Measurements from ENCODE around the gene SCARB1.

GRCh38 chr12:124797321-124797720 lies 66.3 kb downstream of the SCARB1 start:
- TF ChIP-seq EZH2 (IDR thresholded peaks at IDR 0.05), result no peak
- TF ChIP-seq, protein P1, sequence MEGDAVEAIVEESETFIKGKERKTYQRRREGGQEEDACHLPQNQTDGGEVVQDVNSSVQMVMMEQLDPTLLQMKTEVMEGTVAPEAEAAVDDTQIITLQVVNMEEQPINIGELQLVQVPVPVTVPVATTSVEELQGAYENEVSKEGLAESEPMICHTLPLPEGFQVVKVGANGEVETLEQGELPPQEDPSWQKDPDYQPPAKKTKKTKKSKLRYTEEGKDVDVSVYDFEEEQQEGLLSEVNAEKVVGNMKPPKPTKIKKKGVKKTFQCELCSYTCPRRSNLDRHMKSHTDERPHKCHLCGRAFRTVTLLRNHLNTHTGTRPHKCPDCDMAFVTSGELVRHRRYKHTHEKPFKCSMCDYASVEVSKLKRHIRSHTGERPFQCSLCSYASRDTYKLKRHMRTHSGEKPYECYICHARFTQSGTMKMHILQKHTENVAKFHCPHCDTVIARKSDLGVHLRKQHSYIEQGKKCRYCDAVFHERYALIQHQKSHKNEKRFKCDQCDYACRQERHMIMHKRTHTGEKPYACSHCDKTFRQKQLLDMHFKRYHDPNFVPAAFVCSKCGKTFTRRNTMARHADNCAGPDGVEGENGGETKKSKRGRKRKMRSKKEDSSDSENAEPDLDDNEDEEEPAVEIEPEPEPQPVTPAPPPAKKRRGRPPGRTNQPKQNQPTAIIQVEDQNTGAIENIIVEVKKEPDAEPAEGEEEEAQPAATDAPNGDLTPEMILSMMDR (IDR thresholded peaks at IDR 0.05), result no peak

Data from neural progenitor cell (in vitro differentiated cells).